ENCODE data around the gene SIGLEC9. TPM values are rescaled to one million over a fixed set of nuclear protein-coding genes. Genes with fewer than 3 reads are reported as not detected.

The SIGLEC9 gene
- total and polyA plus RNA-seq, 2 of the 8 experiments (the other 6 are each of a cell fraction or from before 2014, with no cell fraction given) = not detected

DNA sequence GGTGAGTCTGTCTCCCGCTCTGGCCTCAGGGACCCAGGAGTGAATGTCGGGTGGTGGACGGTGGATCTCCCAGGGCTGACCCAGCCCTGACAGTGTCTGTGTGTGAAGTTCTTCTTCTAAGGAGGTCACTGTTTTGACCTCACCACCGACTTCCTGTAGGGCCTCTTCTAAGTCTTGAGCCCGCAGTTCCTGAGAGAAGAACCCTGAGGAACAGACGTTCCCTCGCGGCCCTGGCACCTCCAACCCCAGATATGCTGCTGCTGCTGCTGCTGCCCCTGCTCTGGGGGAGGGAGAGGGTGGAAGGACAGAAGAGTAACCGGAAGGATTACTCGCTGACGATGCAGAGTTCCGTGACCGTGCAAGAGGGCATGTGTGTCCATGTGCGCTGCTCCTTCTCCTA is 17.4 kb downstream of the SIGLEC9 start, which contains the start of gene SIGLEC7 (continued):
- TF ChIP-seq CHD7 (IDR thresholded peaks at IDR 0.05; ENCODE audit: insufficient replicate concordance, low read length) (no peak), POLR2A (IDR thresholded peaks at IDR 0.05; ENCODE audit: control extremely low read depth in 1 of 2, low read depth in 2 of 2, low read length in 2 of 2) (no peak), TEAD4 (IDR thresholded peaks at IDR 0.05; ENCODE audit: low read depth, low read length) (no peak), EZH2 (IDR thresholded peaks at IDR 0.05; ENCODE audit: low read depth, low read length, severe bottlenecking) (no peak), EP300 (IDR thresholded peaks at IDR 0.05; ENCODE audit: borderline replicate concordance in 1 of 2, low read depth in 2 of 2, low read length in 2 of 2) (no peak), SP2 (IDR thresholded peaks at IDR 0.05; ENCODE audit: low read length) (no peak), ATF2 (IDR thresholded peaks at IDR 0.05; ENCODE audit: low read length) (no peak)

Data from H1 (cell line).